ENCODE results near the gene TREH. TPM values are rescaled to one million over a fixed set of nuclear protein-coding genes. Genes with fewer than 3 reads are reported as not detected.

The TREH gene
- total and polyA plus RNA-seq, 4 donors, result 0.17 to 1.1 (median 0.19) TPM; not detected in 1

GRCh38 chr11:118690553-118691304 lies 11.3 kb upstream of the TREH start:
- ATAC-seq (ENCODE audit: insufficient read depth, low FRiP score) (no peak), DNase-seq (no peak)
- Histone ChIP-seq H3K36me3 (ENCODE audit: control insufficient read depth in 4 of 4, insufficient read depth in 4 of 4, low read length in 4 of 4) (no peaks in the 10 kb centered on the region), H3K27ac (ENCODE audit: low read depth in 1 of 2, low read length in 1 of 2) (no peak overlapping the region), H3K9ac (ENCODE audit: insufficient read depth in 1 of 2, low read length in 2 of 2) (peak overlapping the region in 1 of 2 donors; percentile 19), H3K9me3 (ENCODE audit: control insufficient read depth in 4 of 4, insufficient read depth in 3 of 4, low read length in 3 of 4) (no peaks in the 10 kb centered on the region), H3K27me3 (ENCODE audit: control insufficient read depth in 3 of 3, insufficient read depth in 3 of 3, low read length in 2 of 3) (no peaks in the 10 kb centered on the region), H3K4me1 (ENCODE audit: control insufficient read depth in 5 of 5, insufficient read depth in 5 of 5, low read length in 5 of 5) (no peaks in the 10 kb centered on the region), H3K4me3 (no peak overlapping the region)
- no peak for TF ChIP-seq CTCF (IDR thresholded peaks at IDR 0.05; ENCODE audit: control extremely low read depth, extremely low read depth)
- WGBS, 2 donors, result 83 to 84% methylated on average over 15 of the region's 15 CpGs

- Histone ChIP-seq H3K9ac (ENCODE audit: insufficient read depth in 1 of 2, low read length in 2 of 2) (peak overlapping the region in 1 of 2 donors; percentile 68), H3K27ac (ENCODE audit: low read depth in 1 of 2, low read length in 1 of 2) (peak overlapping the region; percentile 36 to 73), H3K4me3 (no peak overlapping the region)
Observed at GRCh38 chr11:118689852-118690552, 10.6 kb upstream of the TREH start.

GRCh38 chr11:118689503-118689851 lies 10.0 kb upstream of the TREH start:
- Histone ChIP-seq H3K27me3 (ENCODE audit: control insufficient read depth in 3 of 3, insufficient read depth in 3 of 3, low read length in 2 of 3) (no peaks in the 10 kb centered on the region), H3K9me3 (ENCODE audit: control insufficient read depth in 4 of 4, insufficient read depth in 3 of 4, low read length in 3 of 4) (no peaks in the 10 kb centered on the region), H3K9ac (ENCODE audit: insufficient read depth in 1 of 2, low read length in 2 of 2) (no peak overlapping the region), H3K36me3 (ENCODE audit: control insufficient read depth in 4 of 4, insufficient read depth in 4 of 4, low read length in 4 of 4) (no peaks in the 10 kb centered on the region), H3K27ac (ENCODE audit: low read depth in 1 of 2, low read length in 1 of 2) (no peak overlapping the region), H3K4me1 (ENCODE audit: control insufficient read depth in 5 of 5, insufficient read depth in 5 of 5, low read length in 5 of 5) (no peaks in the 10 kb centered on the region), H3K4me3 (no peak overlapping the region)
- 16 to 22% methylated on average over 8 to 9 of the region's 9 CpGs for WGBS, 2 donors
- TF ChIP-seq CTCF (IDR thresholded peaks at IDR 0.05; ENCODE audit: control extremely low read depth, extremely low read depth), result no peak
- peak in 1 of 3 donors; percentile 9 for DNase-seq
- ATAC-seq (ENCODE audit: insufficient read depth, low FRiP score), result peak; percentile 7

More at GRCh38 chr11:118689852-118690552, 10.6 kb upstream of the TREH start:
- Histone ChIP-seq H3K36me3 (ENCODE audit: control insufficient read depth in 4 of 4, insufficient read depth in 4 of 4, low read length in 4 of 4) (no peaks in the 10 kb centered on the region), H3K4me1 (ENCODE audit: control insufficient read depth in 5 of 5, insufficient read depth in 5 of 5, low read length in 5 of 5) (no peaks in the 10 kb centered on the region), H3K9me3 (ENCODE audit: control insufficient read depth in 4 of 4, insufficient read depth in 3 of 4, low read length in 3 of 4) (no peaks in the 10 kb centered on the region), H3K27me3 (ENCODE audit: control insufficient read depth in 3 of 3, insufficient read depth in 3 of 3, low read length in 2 of 3) (no peaks in the 10 kb centered on the region)
- DNase-seq (peak; percentile 90 to 95 (median 92)), ATAC-seq (ENCODE audit: insufficient read depth, low FRiP score) (peak; percentile 94)
- 6 to 8% methylated on average over 28 to 30 of the region's 30 CpGs for WGBS, 2 donors
- peak; percentile 95 for TF ChIP-seq CTCF (IDR thresholded peaks at IDR 0.05; ENCODE audit: control extremely low read depth, extremely low read depth)

All from lung (tissue), 12 donors.